GM13976 (cell line): ENCODE data around the gene RANBP10.

ENCODE experiments used
- DNase-seq: peaks from one replicate; pipeline ENCODE4 v3.0.0; 2012; ENCODE audit warnings: low spot score
- CTCF ChIP-seq: IDR thresholded peaks from 2 replicates; pipeline ENCODE4 v1.5.1; 2012; ENCODE audit warnings: borderline replicate concordance, mild to moderate bottlenecking; ENCODE audit not compliant: insufficient read depth; ENCODE audit errors: extremely low read depth, missing control alignments, control extremely low read depth
- in situ Hi-C: fragments of 300-500 bp; cut with MboI; formaldehyde crosslinking; loops from one replicate; pipeline ENCODE4 v1.12.0; 2022; ENCODE audit warnings: low sequenced_read_pairs, mixed read lengths, inconsistent platforms; ENCODE audit not compliant: unreplicated experiment

The RANBP10 gene

GRCh38 chr16:67770346-67770991, 35.9 kb downstream of the RANBP10 start:
- TF ChIP-seq CTCF, result no peak
- in situ Hi-C loops, result no loop called here
- DNase-seq, result no peak

GRCh38 chr16:67767953-67768352, 38.4 kb downstream of the RANBP10 start:
- TF ChIP-seq CTCF, result no peak
- no peak for DNase-seq
- in situ Hi-C loops, result no loop called here

GRCh38 chr16:67766291-67766690, 40.1 kb downstream of the RANBP10 start:
- no peak for TF ChIP-seq CTCF
- in situ Hi-C loops, result no loop called here
- DNase-seq, result no peak

GRCh38 chr16:67764158-67764667, 42.1 kb downstream of the RANBP10 start:
- in situ Hi-C loops, result no loop called here
- no peak for DNase-seq
- TF ChIP-seq CTCF, result no peak

- no peak for DNase-seq
- in situ Hi-C loops, result no loop called here
- no peak for TF ChIP-seq CTCF
Observed at GRCh38 chr16:67763066-67763465, 43.3 kb downstream of the RANBP10 start.

- in situ Hi-C loops, result no loop called here
- TF ChIP-seq CTCF, result no peak
- DNase-seq, result no peak
Observed at GRCh38 chr16:67762385-67762784, 44.0 kb downstream of the RANBP10 start.
